MM.1S (cell line): ENCODE data around the gene FAM81A.

Experiments used
- CTCF ChIP-seq: fragments of 300-600 bp; sonication (generic); IDR thresholded peaks from 2 replicates; pipeline ENCODE4 v1.5.1; 2016; ENCODE audit warnings: antibody characterized with exemption, low read length, mixed read lengths
- EZH2 ChIP-seq: fragments of 300-600 bp; sonication (generic); optimal IDR thresholded peaks from 2 replicates; pipeline ENCODE3; 2017; ENCODE audit warnings: low read depth, mild to moderate bottlenecking, antibody characterized with exemption, low read length, mixed read lengths
- EZH2phosphoT487 ChIP-seq: fragments of 300-600 bp; sonication (generic); IDR thresholded peaks from 2 replicates; pipeline ENCODE4 v1.6.1; 2018; ENCODE audit warnings: antibody characterized with exemption, low read length

GRCh38 chr15:59473226-59473625 lies 35.2 kb downstream of the FAM81A start:
- TF ChIP-seq CTCF (no peak), EZH2 (no peak), EZH2phosphoT487 (no peak)
